ENCODE results near the gene SH3BP2. TPM values are rescaled to one million over a fixed set of nuclear protein-coding genes. Genes with fewer than 3 reads are reported as not detected.
"Not testable (repeated sequence)": the region's sequence is repeated elsewhere in the genome, so short reads cannot be mapped to it uniquely, and the experiment has no call there.

The SH3BP2 gene
- 32.6 TPM for total RNA-seq

GRCh38 chr4:2792711-2793585 is at the start of gene SH3BP2:
Gene SH3BP2 (plus strand): TSS chr4:2793085. CDS start chr4:2820618, 27,533 bp downstream.
- ATAC-seq, result peak; percentile 26

- ATAC-seq, result peak; percentile 43
Measured at GRCh38 chr4:2743518-2744445, 49.1 kb upstream of the SH3BP2 start.

GRCh38 chr4:2744576-2745270 is 48.2 kb upstream of the SH3BP2 start:
- no peak for ATAC-seq

- ATAC-seq, result no peak
Measured at GRCh38 chr4:2745516-2745915, 47.4 kb upstream of the SH3BP2 start.

GRCh38 chr4:2745981-2746806 is 46.7 kb upstream of the SH3BP2 start:
- peak; percentile 93 for ATAC-seq

- peak; percentile 5 for ATAC-seq
Measured at GRCh38 chr4:2746891-2747695, 45.8 kb upstream of the SH3BP2 start.

GRCh38 chr4:2750719-2751605 is 41.9 kb upstream of the SH3BP2 start:
- no peak for ATAC-seq

- ATAC-seq, result peak; percentile 5
Measured at GRCh38 chr4:2753436-2753835, 39.4 kb upstream of the SH3BP2 start.

- ATAC-seq, result peak; percentile 4
Measured at GRCh38 chr4:2754848-2755819, 37.8 kb upstream of the SH3BP2 start.

GRCh38 chr4:2755821-2756690 is 36.8 kb upstream of the SH3BP2 start, which contains the start of gene TNIP2:
Gene TNIP2 (minus strand): TSS chr4:2756336. CDS start chr4:2756289, 47 bp downstream.
- ATAC-seq, result peak; percentile 84

- no peak for ATAC-seq
Measured at GRCh38 chr4:2756691-2757350, 36.1 kb upstream of the SH3BP2 start.

GRCh38 chr4:2757426-2757825 is 35.5 kb upstream of the SH3BP2 start:
- ATAC-seq, result no peak

GRCh38 chr4:2761035-2761923 is 31.6 kb upstream of the SH3BP2 start:
- ATAC-seq, result peak; percentile 33

GRCh38 chr4:2762048-2762447 is 30.8 kb upstream of the SH3BP2 start:
- no peak for ATAC-seq

- not testable (repeated sequence) for ATAC-seq
Measured at GRCh38 chr4:2762486-2763370, 30.2 kb upstream of the SH3BP2 start.

Measured in esophagus mucosa (tissue), 1 donor.